Left lung (tissue), 10 donors: ENCODE measurements around the gene RPL36A. TPM values are rescaled to one million over a fixed set of nuclear protein-coding genes. Genes with fewer than 3 reads are reported as not detected.

Source experiments
- ATAC-seq: fragments of 200-7000 bp; cut with Tn5 transposase; one replicate; pipeline ENCODE4 v1.9.1; 2020; ENCODE audit warnings: moderate library complexity
- DNase-seq, 4 donors: peaks; one replicate each; pipeline ENCODE4 v3.0.0-alpha.2; 2013 to 2020
- H3K27ac ChIP-seq, 2 donors: fragments of 200-600 bp; sonication (generic) in 1 of 2; one replicate each; pipeline versions ENCODE4 v1.5.0 to v1.8.0; 2020 to 2021
- H3K27me3 ChIP-seq, 2 donors: fragments of 200-600 bp; sonication (generic) in 1 of 2; one replicate each; pipeline versions ENCODE4 v1.5.0 to v1.8.0; 2020 to 2021
- H3K36me3 ChIP-seq, 2 donors: fragments of 200-600 bp; sonication (generic) in 1 of 2; one replicate each; pipeline versions ENCODE4 v1.5.0 to v1.8.0; 2020 to 2021
- H3K4me1 ChIP-seq, 2 donors: fragments of 200-600 bp; one replicate each; pipeline ENCODE4 v1.8.0; 2021
- H3K4me3 ChIP-seq, 2 donors: fragments of 200-600 bp; sonication (generic) in 1 of 2; one replicate each; pipeline versions ENCODE4 v1.5.0 to v1.8.0; 2020 to 2021; ENCODE audit warnings: mild to moderate bottlenecking in 1 of 2
- H3K9me3 ChIP-seq, 2 donors: fragments of 200-600 bp; sonication (generic) in 1 of 2; one replicate each; pipeline versions ENCODE4 v1.5.0 to v1.8.0; 2020 to 2021
- intact Hi-C, 2 donors: fragments of 100-400 bp; cut with DNase I; formaldehyde crosslinking; loops; one replicate each; pipeline versions ENCODE4 v1.11.2 to v1.14.2; 2022
- polyA plus RNA-seq, 6 donors: library from polyadenylated mRNA; unstranded; fragments of 120-200 nt; gene quantifications; one replicate each; pipeline ENCODE4 v1.2.1, GENCODE V29; 2013; ENCODE audit not compliant: insufficient read length in 6 of 6
- total RNA-seq, 2 donors: library from RNA; stranded (reverse); fragmentation: NEBNext Ultra II Directional; extraction: Animal tissue kit (Norgen Biotek cat#: 25700); gene quantifications; one replicate each; pipeline ENCODE4 v1.2.1, GENCODE V29; 2021
- TF ChIP-seq, protein P1 (sequence below), 2 donors: fragments of 200-600 bp; sonication (generic) in 1 of 2; IDR thresholded peaks; one replicate each; pipeline versions ENCODE4 v1.5.0 to v1.8.0; 2021; ENCODE audit warnings: antibody characterized with exemption in 2 of 2
- donor health status: DM: no; HTN: yes; CAD: no.
- donor health status: DM: no; HTN: no; CAD: no.

RPL36A gene
- total and polyA plus RNA-seq, 8 donors: 127 to 1,743 (median 1,355) TPM

DNA sequence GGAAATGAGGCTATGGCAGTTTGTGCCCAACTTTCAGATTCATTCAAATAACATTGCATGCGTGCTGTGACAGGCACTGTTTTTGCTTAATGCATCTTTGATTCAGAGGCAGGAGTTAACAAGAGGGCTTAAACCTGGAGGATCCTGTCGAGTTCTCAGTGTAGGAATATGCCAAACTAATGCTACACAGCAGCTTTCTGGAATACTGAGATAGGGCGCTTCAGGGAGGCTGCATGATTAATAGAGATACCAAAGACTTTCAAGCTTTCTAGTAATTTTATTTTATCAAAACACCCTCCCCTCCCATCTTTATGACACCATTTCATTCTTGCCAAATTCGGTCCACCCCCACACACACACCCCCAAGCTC, 41.6 kb upstream of the RPL36A start:
- ATAC-seq: no peak
- peak overlapping the region in 1 of 2 donors; percentile 81 for H3K27ac ChIP-seq
- no peaks in the 10 kb centered on the region for H3K9me3 ChIP-seq
- peaks cover 0 to 2% of the 10 kb centered on the region in 2 donors for H3K4me1 ChIP-seq
- H3K4me3 ChIP-seq: peak overlapping the region; percentile 42 to 54
- no peak for DNase-seq
- no peaks in the 10 kb centered on the region for H3K27me3 ChIP-seq
- intact Hi-C loops: no loop called here
- TF ChIP-seq, protein P1, sequence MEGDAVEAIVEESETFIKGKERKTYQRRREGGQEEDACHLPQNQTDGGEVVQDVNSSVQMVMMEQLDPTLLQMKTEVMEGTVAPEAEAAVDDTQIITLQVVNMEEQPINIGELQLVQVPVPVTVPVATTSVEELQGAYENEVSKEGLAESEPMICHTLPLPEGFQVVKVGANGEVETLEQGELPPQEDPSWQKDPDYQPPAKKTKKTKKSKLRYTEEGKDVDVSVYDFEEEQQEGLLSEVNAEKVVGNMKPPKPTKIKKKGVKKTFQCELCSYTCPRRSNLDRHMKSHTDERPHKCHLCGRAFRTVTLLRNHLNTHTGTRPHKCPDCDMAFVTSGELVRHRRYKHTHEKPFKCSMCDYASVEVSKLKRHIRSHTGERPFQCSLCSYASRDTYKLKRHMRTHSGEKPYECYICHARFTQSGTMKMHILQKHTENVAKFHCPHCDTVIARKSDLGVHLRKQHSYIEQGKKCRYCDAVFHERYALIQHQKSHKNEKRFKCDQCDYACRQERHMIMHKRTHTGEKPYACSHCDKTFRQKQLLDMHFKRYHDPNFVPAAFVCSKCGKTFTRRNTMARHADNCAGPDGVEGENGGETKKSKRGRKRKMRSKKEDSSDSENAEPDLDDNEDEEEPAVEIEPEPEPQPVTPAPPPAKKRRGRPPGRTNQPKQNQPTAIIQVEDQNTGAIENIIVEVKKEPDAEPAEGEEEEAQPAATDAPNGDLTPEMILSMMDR (IDR thresholded peaks at IDR 0.05): no peak
- H3K36me3 ChIP-seq: peaks cover 0 to 18% of the 10 kb centered on the region in 2 donors

DNA sequence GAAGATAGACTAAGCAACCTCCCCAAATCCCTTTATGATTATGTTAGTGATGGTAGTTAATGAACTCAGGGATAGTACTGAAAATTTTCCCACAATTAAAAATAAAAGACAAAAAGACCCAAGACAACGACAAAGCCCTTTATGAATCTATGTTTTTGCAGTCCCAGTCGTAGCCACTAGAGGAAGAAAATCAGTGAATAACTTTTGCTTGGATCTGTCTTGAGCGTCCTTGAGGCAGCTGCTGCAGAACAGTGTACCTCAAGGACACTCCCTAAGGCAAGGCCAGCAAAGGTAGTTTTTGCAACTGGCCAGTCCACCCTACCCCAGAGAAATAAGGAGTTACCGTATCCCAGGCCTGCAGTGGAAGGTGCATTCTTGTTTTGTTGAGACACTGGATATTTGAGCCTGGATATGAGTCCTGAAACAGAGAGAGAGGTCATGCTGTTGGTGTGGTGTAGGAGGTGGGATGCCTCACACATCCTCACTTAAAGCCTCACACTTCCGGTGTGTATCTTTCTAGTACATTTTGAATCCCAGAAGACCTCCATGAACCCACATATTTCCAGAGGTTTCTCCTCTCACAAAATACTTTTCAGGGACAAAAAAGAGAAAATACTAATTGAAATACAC, 33.5 kb upstream of the RPL36A start:
- Histone ChIP-seq H3K4me3 (no peak overlapping the region), H3K4me1 (no peaks in the 10 kb centered on the region), H3K36me3 (peaks cover 0 to 25% of the 10 kb centered on the region in 2 donors), H3K27me3 (no peaks in the 10 kb centered on the region), H3K9me3 (no peaks in the 10 kb centered on the region), H3K27ac (no peak overlapping the region)
- TF ChIP-seq, protein P1 (IDR thresholded peaks at IDR 0.05): no peak
- intact Hi-C loops: no loop called here
- ATAC-seq: no peak
- DNase-seq: no peak

DNA sequence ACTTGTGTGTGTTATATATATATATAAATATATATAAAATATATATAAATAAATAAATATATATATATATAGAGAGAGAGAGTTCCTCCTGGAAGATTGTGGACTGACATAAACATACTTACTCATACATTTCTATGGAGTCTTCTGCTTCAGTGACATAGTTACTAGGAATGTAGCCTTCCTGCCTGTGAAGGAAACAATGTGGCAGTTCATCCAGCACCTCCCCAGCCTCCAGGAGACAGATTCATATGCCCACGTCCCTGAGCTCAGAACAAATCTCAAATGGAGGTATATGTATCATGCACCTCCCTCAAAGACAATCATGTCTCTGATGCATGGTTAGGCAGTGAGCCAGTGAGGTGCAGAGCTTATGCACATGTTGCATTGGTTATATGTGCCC, 30.8 kb upstream of the RPL36A start:
- intact Hi-C loops: no loop called here
- H3K4me1 ChIP-seq: no peaks in the 10 kb centered on the region
- H3K9me3 ChIP-seq: no peaks in the 10 kb centered on the region
- H3K27me3 ChIP-seq: no peaks in the 10 kb centered on the region
- peaks cover 0 to 18% of the 10 kb centered on the region in 2 donors for H3K36me3 ChIP-seq
- no peak for ATAC-seq
- no peak for DNase-seq
- no peak overlapping the region for H3K27ac ChIP-seq
- TF ChIP-seq, protein P1 (IDR thresholded peaks at IDR 0.05): no peak
- H3K4me3 ChIP-seq: no peak overlapping the region

DNA sequence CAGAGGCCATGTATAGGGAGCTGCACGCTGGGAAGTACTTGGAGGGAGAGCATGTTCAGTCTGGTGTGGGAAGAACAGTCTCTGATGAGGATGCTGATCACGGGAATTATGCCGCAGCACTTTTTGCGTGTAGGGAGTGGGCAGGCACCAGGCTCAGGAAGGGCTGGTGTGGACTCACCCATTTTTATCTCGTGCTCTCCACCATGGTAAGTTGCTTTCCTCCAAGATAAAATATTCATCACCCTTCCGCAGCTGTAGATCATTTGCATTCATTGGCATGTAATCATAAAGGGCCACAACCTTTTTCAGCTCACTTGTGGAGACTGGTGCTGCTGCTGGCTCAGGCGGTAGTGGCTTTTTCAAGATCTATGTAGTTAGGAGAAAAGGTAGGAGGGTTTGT, 30.4 kb upstream of the RPL36A start:
- intact Hi-C loops: no loop called here

DNA sequence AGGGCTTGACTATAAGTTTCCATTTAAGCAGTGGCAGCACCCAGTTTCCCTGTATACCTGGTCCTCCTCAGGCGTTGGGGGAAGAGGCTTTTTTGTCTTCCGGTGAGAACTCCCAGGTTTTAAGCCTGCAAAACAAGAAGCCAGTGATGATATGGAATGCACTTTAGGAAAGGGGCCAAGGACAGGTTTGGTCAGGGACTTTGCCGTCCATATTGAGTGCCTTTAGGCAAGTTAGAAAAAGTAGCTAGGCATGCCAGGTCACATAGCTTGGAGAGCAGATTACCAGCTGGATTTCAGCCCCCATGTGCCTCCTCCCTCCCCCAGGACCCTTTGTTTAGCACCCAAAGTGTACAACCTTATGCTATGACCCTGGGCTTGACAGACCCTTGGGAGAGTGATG, 28.7 kb upstream of the RPL36A start:
- H3K27me3 ChIP-seq: no peaks in the 10 kb centered on the region
- no peaks in the 10 kb centered on the region for H3K4me1 ChIP-seq
- no peak overlapping the region for H3K4me3 ChIP-seq
- intact Hi-C loops: no loop called here
- DNase-seq (no peak), ATAC-seq (no peak)
- no peaks in the 10 kb centered on the region for H3K9me3 ChIP-seq
- H3K36me3 ChIP-seq: peaks cover 0 to 18% of the 10 kb centered on the region in 2 donors
- H3K27ac ChIP-seq: no peak overlapping the region
- TF ChIP-seq, protein P1 (IDR thresholded peaks at IDR 0.05): no peak

More for the DNA sequence above, 30.4 kb upstream of the RPL36A start:
- peaks cover 0 to 18% of the 10 kb centered on the region in 2 donors for H3K36me3 ChIP-seq
- no peak for ATAC-seq
- DNase-seq: no peak
- H3K27ac ChIP-seq: no peak overlapping the region
- no peak overlapping the region for H3K4me3 ChIP-seq
- TF ChIP-seq, protein P1 (IDR thresholded peaks at IDR 0.05): no peak
- no peaks in the 10 kb centered on the region for H3K9me3 ChIP-seq
- H3K27me3 ChIP-seq: no peaks in the 10 kb centered on the region
- no peaks in the 10 kb centered on the region for H3K4me1 ChIP-seq
